Ishikawa (cell line): ENCODE results near the gene GATAD2B.

Experiments used
- CREB1 ChIP-seq: IDR thresholded peaks from 2 replicates; pipeline ENCODE4 v1.6.1; 2012; ENCODE audit warnings: low read depth
- EP300 ChIP-seq: IDR thresholded peaks from 2 replicates; pipeline ENCODE4 v1.6.1; 2012; ENCODE audit warnings: borderline replicate concordance
- MAX ChIP-seq: IDR thresholded peaks from 2 replicates; pipeline ENCODE4 v1.6.1; 2012
- RAD21 ChIP-seq: IDR thresholded peaks from 2 replicates; pipeline ENCODE4 v1.6.1; 2012; ENCODE audit warnings: low read depth
- REST ChIP-seq: IDR thresholded peaks from 2 replicates; pipeline ENCODE4 v1.6.1; 2012; ENCODE audit warnings: low read depth, mild to moderate bottlenecking

GRCh38 chr1:153962088-153963029, 39.6 kb upstream of the GATAD2B start:
- TF ChIP-seq MAX (no peak), EP300 (no peak), REST (no peak), CREB1 (no peak), RAD21 (no peak)
